Stimulated activated CD4-positive, alpha-beta T cell treated with anti-CD3 and anti-CD28 coated beads, TNF-alpha, amount 100 ng/mL, for 1 hour (primary cell): ENCODE measurements around the gene TJP2.

Source experiments
- DNase-seq, 3 donors: peaks; one replicate each; pipeline ENCODE4 v3.0.0-alpha.2; 2020; ENCODE audit warnings: low read depth in 3 of 3, low spot score in 1 of 3

Gene TJP2

DNA sequence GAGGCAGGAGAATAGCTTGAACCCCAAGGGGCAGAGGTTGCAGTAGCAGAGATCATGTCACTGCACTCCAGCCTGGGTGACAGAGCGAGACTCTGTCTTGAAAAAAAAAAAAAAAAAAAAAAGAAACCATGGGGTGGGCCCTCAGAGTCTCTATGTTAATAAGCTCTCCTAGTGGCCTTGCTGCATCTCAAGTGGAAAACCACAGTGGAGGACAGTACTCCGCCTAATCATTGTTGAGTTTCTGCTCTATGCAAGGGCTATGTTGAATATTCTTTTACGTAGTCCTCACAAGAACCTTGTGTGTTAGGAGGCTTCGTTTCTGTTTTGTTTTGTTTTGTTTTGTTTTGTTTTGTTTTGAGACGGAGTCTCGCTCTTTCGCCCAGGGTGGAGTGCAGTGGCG is 48.9 kb downstream of the TJP2 start:
- no peak for DNase-seq

GRCh38 chr9:69223605-69224004 is 49.5 kb downstream of the TJP2 start:
- DNase-seq: no peak

DNA sequence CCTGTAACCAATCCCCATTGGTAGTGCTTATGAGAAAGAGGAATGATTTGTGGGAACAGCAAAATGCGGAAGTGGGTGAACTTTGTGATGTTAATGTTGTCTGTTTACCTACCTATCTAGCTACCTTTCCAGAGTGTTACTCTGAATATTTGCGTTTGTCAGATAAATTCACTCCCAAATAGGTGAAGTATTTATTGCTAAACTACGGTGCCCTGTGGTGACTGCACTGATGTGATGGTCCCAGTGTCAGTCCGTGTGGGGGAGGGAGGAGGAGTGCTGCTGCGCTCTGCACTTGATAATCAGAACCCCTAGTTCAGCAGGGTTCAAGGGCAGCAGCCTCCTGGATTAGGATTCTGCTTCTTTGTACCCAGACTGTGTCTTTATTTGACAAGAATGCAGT is 55.3 kb downstream of the TJP2 start:
- DNase-seq: no peak

- no peak for DNase-seq
Observed at GRCh38 chr9:69232135-69232534, 58.1 kb downstream of the TJP2 start.

DNA sequence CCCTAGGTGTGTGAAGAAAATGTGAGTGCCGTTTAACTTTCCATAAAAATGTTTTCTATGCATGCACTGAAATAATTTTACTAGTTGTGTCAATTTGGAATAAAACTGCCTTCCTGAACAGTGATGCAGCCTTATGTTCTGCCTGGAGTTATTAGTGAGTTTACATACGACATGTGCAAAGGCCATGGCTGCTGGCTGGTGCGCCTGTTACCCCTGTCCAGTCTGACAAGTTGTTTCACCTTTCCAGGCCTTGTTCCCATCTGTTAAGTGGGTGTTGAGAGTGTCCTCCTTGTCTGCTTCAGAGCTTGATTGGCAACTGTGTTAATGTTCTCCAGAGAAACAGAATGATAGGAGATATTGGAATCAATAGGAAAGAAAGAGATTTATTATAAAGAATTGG is 60.6 kb downstream of the TJP2 start:
- no peak for DNase-seq

DNA sequence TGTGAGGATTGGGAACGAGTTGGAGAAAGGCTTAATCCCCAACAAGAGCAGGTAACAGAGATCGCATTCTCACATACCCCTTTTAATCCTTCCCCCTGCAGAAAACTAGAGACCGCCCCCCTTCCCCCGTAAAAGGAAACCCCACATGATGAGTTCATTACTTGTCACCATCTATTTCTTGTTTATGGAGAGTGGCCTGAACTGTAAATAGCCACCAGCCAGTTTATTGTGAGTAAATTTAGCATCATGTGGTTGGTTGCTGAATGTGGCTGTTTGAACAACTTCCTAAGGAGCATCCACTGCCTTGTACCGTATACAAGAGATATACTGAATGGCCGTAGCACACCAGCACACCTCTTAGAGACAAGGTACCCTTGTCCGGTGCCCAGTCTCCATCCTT is 62.1 kb downstream of the TJP2 start:
- DNase-seq: no peak

DNA sequence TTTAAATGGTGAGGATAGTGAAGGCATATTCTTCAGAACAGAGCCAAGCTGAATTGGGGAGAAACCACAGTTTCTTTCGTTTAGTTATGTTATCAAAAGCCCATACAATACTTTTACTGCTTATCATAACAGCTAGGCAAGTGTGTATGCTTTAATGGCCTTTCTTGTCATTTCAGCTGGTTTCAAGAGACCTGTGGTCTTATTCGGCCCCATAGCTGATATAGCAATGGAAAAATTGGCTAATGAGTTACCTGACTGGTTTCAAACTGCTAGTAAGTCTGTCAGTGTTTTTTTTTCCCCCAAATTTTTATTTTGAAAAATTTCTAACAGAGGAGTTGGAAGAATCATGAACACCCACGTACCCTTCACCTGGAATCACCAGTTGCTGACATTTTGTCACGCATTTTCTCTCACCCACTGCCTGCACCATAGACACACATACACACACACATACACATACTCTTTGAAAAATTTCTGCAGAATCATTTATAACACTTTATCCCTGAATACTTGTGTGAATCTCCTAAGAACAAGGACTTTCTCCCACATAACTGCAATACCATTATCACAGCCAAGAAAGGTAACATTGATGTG is 63.7 kb downstream of the TJP2 start:
- DNase-seq: no peak

DNA sequence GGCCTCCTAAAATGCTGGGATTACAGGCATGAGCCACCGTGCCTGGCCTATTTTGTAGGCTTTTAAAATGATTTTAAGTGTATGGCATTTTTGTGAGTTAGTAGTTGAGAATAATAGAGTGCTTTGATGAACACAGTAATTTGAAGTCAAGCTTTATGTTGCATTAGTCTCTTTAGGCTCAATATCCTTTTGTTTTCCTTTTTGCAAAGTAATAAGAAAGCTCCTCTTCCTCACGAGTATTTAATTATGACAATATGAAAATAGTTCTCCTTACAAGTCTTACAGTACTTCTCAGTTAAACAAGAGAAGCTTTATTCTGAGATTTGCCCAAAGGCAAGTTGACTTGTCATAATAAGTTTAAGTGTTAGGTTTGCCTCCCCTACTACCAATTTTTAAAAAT is 69.0 kb downstream of the TJP2 start:
- DNase-seq: no peak

- no peak for DNase-seq
Observed at GRCh38 chr9:69246629-69247028, 72.6 kb downstream of the TJP2 start.

DNA sequence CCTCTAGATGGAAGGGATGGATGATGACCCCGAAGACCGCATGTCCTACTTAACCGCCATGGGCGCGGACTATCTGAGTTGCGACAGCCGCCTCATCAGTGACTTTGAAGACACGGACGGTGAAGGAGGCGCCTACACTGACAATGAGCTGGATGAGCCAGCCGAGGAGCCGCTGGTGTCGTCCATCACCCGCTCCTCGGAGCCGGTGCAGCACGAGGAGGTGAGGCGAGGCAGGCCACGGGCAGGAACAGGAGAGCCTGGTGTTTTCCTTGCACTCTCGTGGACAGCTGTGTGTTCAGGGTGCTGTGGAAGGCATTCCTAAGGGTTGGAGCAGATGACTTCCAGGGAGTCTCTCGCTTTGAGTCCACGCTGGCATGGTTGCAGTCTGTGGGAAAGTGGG is 73.9 kb downstream of the TJP2 start:
- DNase-seq: no peak

DNA sequence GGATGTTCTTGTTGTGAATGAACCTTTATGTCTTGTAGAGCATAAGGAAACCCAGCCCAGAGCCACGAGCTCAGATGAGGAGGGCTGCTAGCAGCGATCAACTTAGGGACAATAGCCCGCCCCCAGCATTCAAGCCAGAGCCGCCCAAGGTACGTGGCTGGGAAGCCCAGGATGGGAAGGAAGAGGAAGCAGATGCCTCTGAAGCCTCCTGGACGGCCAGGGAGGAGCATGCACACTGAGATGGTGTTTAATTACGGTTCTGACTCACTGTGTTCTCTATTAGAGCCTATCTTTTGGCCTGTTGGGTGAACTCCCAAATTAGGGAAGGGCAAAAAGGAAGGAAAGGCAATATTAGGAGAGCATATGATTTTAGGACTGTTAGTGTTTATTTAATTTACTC is 75.3 kb downstream of the TJP2 start:
- no peak for DNase-seq

DNA sequence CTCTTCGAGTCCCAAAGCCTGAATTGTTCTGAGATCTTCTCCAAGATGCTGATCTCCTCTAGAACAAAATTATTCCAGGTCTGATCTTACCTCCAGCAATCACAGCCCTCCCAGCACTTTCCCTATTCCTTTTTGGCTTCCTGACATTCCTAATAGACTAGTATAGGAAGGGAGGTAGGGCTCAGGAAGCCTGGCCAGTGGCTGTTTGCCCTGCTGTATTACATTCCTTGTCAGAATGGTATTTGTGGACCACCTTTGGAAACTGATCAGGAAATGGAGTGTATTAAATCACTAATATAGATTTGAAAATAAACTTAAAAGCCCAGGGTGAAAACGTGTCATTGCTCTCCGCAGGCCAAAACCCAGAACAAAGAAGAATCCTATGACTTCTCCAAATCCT is 76.6 kb downstream of the TJP2 start:
- DNase-seq: no peak

- no peak for DNase-seq
Observed at GRCh38 chr9:69252436-69252835, 78.4 kb downstream of the TJP2 start.

DNA sequence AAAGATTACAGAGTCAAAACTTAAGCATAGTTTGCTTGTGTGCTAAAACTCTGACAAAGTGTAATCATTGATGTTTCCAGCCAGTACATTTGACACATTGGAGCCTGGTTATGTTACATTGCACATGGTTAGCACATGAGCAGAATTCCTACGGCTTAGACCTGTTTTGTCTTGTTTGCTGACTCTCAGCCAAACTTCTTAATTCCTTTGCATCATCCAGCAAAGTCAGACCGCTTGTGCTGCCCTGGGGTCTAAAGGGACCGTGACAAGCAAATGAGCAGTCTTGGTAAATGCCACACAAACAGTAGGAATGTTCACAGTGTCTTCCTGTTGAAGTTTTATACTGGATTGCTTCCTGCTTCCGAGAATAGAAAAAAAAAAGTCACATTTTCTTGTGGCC is 79.0 kb downstream of the TJP2 start:
- DNase-seq: no peak

- DNase-seq: no peak
Observed at GRCh38 chr9:69254223-69254622, 80.1 kb downstream of the TJP2 start.

- no peak for DNase-seq
Observed at GRCh38 chr9:69255591-69255990, 81.5 kb downstream of the TJP2 start.

DNA sequence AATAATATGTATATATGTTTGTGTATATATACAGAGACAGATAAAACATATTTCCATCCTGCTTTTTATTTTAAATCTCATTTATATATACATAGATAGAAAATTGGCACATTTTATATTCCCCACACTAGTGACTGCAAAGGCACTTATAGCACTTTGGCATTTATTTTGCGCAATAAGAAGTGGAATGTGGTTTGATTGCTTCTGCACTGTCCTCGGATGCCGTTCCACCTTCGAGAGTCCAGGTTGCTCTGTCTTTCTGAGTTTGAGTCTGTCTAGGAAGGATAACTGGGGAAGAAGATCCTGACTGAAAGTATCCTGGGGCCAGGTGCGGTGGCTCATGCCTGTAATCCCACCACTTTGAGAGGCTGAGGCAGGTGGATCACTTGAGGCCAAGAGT is 84.5 kb downstream of the TJP2 start:
- DNase-seq: no peak

- DNase-seq: no peak
Observed at GRCh38 chr9:69260161-69260560, 86.1 kb downstream of the TJP2 start.

- no peak for DNase-seq
Observed at GRCh38 chr9:69261636-69262035, 87.6 kb downstream of the TJP2 start.

DNA sequence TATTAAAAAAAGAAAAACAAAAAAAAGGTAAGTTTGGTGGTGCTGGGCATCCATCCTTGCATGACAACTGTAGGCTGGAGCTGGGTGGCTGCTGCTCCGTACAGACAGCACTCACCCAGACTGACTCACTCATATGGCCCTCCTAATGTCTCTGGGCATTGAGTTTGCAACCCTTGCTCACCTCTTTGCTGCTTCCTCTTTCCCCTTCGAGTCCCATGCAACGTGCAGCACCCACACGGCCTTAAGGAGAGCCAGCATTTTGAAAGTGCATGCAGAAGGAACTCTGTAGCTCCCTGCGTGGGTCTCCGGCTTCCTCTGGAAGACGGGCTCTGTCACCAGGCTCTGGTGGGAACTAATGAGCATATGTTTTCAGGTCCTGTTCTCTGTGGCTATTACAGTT is 90.4 kb downstream of the TJP2 start:
- DNase-seq: no peak

GRCh38 chr9:69265891-69266290 is 91.8 kb downstream of the TJP2 start:
- no peak for DNase-seq

- no peak for DNase-seq
Observed at GRCh38 chr9:69272212-69272611, 98.1 kb downstream of the TJP2 start.

DNA sequence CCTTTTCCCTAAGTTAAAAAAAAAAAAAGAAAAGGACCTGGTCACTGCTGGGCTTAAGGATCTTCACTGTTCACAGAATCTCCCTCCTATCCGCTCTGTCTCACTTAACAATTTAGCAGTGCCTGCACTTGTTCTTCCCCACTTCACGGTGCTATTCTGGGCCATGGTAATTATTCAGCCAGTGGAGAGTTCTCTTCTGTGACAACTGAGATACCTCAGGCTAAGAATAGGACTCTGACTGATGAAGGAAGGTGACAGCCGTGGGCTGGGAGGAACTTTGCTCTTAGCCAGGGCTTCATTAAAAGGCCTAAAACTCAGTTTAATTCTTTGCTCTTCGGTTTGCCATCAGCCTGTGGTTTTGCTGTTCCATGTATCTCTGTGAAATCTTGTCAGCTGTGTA is 99.1 kb downstream of the TJP2 start:
- DNase-seq: no peak

GRCh38 chr9:69276775-69277174 is 102.7 kb downstream of the TJP2 start:
- DNase-seq: no peak
